Transverse colon (tissue), 4 donors: ENCODE measurements around the gene DHRS7.

Source experiments
- EP300 ChIP-seq: sonication (generic); formaldehyde crosslinking; IDR thresholded peaks from one replicate; pipeline ENCODE4 v1.6.1; 2017; ENCODE audit warnings: antibody characterized with exemption, low read depth
- POLR2A ChIP-seq: fragments of 450-650 bp; IDR thresholded peaks from one replicate; pipeline ENCODE4 v1.6.1; 2016; ENCODE audit warnings: antibody characterized with exemption, mild to moderate bottlenecking, moderate library complexity
- POLR2AphosphoS5 ChIP-seq, 3 donors: sonication (generic); formaldehyde crosslinking; IDR thresholded peaks; one replicate each; pipeline ENCODE4 v1.6.1; 2016; ENCODE audit warnings: antibody characterized with exemption in 3 of 3
- TF ChIP-seq, protein P1 (sequence below), 5 experiments: fragments of 200-600 bp in 3 of 5; fragments of 450-650 bp in 2 of 5; sonication (generic) in 3 of 5; IDR thresholded peaks; 1 replicate in 2 of 5; 2 replicates in 3 of 5; pipeline ENCODE4 v1.5.1; 2016 to 2017; ENCODE audit warnings: antibody characterized with exemption in 5 of 5, inconsistent platforms in 3 of 5, mild to moderate bottlenecking in 2 of 5, moderate library complexity in 1 of 5

DNA sequence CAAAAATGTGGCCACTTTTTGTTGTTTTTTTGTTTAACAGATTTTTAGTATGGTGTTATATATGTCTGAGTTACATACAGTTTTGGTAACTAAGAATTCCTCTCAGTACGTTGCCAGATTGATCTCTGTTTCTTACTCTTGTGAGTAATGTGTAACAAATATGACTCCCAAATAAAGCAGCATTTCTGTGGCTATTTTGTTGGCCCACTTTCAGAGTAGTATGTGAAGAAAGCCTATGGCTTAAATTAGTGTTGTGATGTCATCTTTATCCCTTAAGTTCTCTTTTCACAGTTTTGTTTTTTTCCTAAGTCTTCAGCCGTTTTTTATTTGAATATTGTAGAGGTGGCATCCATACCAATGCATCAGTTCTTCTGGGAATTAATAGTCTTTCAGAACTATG lies 62.8 kb downstream of the DHRS7 start:
- TF ChIP-seq EP300 (no peak), POLR2AphosphoS5 (IDR thresholded peaks at IDR 0.05) (no peak), POLR2A (no peak)
- TF ChIP-seq, protein P1, sequence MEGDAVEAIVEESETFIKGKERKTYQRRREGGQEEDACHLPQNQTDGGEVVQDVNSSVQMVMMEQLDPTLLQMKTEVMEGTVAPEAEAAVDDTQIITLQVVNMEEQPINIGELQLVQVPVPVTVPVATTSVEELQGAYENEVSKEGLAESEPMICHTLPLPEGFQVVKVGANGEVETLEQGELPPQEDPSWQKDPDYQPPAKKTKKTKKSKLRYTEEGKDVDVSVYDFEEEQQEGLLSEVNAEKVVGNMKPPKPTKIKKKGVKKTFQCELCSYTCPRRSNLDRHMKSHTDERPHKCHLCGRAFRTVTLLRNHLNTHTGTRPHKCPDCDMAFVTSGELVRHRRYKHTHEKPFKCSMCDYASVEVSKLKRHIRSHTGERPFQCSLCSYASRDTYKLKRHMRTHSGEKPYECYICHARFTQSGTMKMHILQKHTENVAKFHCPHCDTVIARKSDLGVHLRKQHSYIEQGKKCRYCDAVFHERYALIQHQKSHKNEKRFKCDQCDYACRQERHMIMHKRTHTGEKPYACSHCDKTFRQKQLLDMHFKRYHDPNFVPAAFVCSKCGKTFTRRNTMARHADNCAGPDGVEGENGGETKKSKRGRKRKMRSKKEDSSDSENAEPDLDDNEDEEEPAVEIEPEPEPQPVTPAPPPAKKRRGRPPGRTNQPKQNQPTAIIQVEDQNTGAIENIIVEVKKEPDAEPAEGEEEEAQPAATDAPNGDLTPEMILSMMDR (IDR thresholded peaks at IDR 0.05) = no peak
